Esophagus squamous epithelium (tissue), 5 donors: ENCODE measurements around the gene TOR4A. TPM values are rescaled to one million over a fixed set of nuclear protein-coding genes. Genes with fewer than 3 reads are reported as not detected.

Experiments used
- DNase-seq: peaks from one replicate; lab custom pipeline; 2025; lab: John Stamatoyannopoulos, UW
- H3K27ac ChIP-seq, 4 donors: fragments of 200-600 bp; sonication (generic); one replicate each; pipeline ENCODE4 v1.5.1; 2016 to 2019; ENCODE audit warnings: mild to moderate bottlenecking in 1 of 4
- H3K27me3 ChIP-seq, 4 donors: fragments of 200-600 bp; sonication (generic); 1 replicate in 3 of 4; 2 replicates in 1 of 4; pipeline versions ENCODE4 v1.5.1 to v1.6.0; 2017 to 2021; ENCODE audit warnings: antibody characterized with exemption in 1 of 4
- H3K36me3 ChIP-seq, 3 donors: fragments of 200-600 bp; sonication (generic); one replicate each; pipeline ENCODE4 v1.5.1; 2016 to 2019
- H3K4me1 ChIP-seq, 3 donors: fragments of 200-600 bp; sonication (generic); one replicate each; pipeline ENCODE4 v1.5.1; 2017 to 2019
- H3K4me3 ChIP-seq, 4 donors: fragments of 200-600 bp; sonication (generic); 1 replicate in 3 of 4; 2 replicates in 1 of 4; pipeline ENCODE4 v1.5.1; 2016 to 2019; ENCODE audit warnings: mild to moderate bottlenecking in 2 of 4, moderate library complexity in 1 of 4
- H3K9me3 ChIP-seq, 3 donors: fragments of 200-600 bp; sonication (generic); one replicate each; pipeline ENCODE4 v1.5.1; 2016 to 2019
- CTCF ChIP-seq, 6 experiments: fragments of 450-650 bp in 4 of 6; fragments of 200-600 bp in 2 of 6; sonication (generic) in 2 of 6; IDR thresholded peaks; one replicate each; pipeline ENCODE4 v1.5.1; 2016 to 2019; ENCODE audit warnings: antibody characterized with exemption in 6 of 6, mild to moderate bottlenecking in 4 of 6, moderate library complexity in 4 of 6
- POLR2A ChIP-seq, 4 donors: fragments of 450-650 bp; IDR thresholded peaks; one replicate each; pipeline ENCODE4 v1.6.1; 2017; ENCODE audit warnings: antibody characterized with exemption in 4 of 4, mild to moderate bottlenecking in 4 of 4, moderate library complexity in 3 of 4
- WGBS, 2 donors: methylation state at CpG; one replicate each; pipeline ENCODE4 v1.1.5; 2018; 5-methylcytosine and 5-hydroxymethylcytosine counted together
- intact Hi-C: fragments of 100-400 bp; cut with DNase I; formaldehyde crosslinking; loops from one replicate; pipeline ENCODE4 v1.15.0; 2022
- total RNA-seq, 4 donors: library from RNA; depleted of rRNA; stranded (reverse); fragments of >200 nt; gene quantifications; one replicate each; pipeline ENCODE4 v1.1.0, GENCODE V29; 2016
- donor health status: DM: yes; HTN: yes; CAD: no.

Gene TOR4A
- total RNA-seq, 4 donors from 2014 or later, result 8.8 to 17.5 (median 13.5) TPM

GRCh38 chr9:137268538-137269201 is 8.9 kb upstream of the TOR4A start:
- no peak for DNase-seq
- 57 to 71% methylated on average over 14 to 18 of the region's 19 CpGs for WGBS, 2 donors
- Histone ChIP-seq H3K9me3 (no peaks in the 10 kb centered on the region), H3K27me3 (no peaks in the 10 kb centered on the region), H3K27ac (peak overlapping the region in 3 of 4 donors; percentile 31 to 70 (median 68)), H3K4me1 (peaks cover 0 to 60% (median 15%) of the 10 kb centered on the region in 3 donors), H3K4me3 (peak overlapping the region in 1 of 4 donors; percentile 33), H3K36me3 (peaks cover 33 to 98% (median 38%) of the 10 kb centered on the region in 3 donors)
- intact Hi-C loops, result no loop called here
- TF ChIP-seq POLR2A (IDR thresholded peaks at IDR 0.05) (no peak), CTCF (IDR thresholded peaks at IDR 0.05) (no peak)

- intact Hi-C loops, result no loop called here
- Histone ChIP-seq H3K4me1 (peaks cover 6 to 66% (median 20%) of the 10 kb centered on the region in 3 donors), H3K9me3 (no peaks in the 10 kb centered on the region), H3K36me3 (peaks cover 28 to 92% (median 32%) of the 10 kb centered on the region in 3 donors), H3K27me3 (no peaks in the 10 kb centered on the region), H3K4me3 (peak overlapping the region in 1 of 4 donors; percentile 33), H3K27ac (peak overlapping the region; percentile 31 to 70 (median 50))
- TF ChIP-seq POLR2A (IDR thresholded peaks at IDR 0.05), result peak in 1 of 4 donors; percentile 35
- peak in 1 of 6 experiments; percentile 6 for TF ChIP-seq CTCF (IDR thresholded peaks at IDR 0.05)
- WGBS, 2 donors, result 40 to 50% methylated on average over 14 to 17 of the region's 17 CpGs
- DNase-seq, result no peak
These were observed 8.2 kb upstream of the TOR4A start for GRCh38 chr9:137269231-137269772.

- intact Hi-C loops, result no loop called here
- no peak for DNase-seq
- Histone ChIP-seq H3K27ac (no peak overlapping the region), H3K4me1 (peaks cover 16 to 84% (median 29%) of the 10 kb centered on the region in 3 donors), H3K27me3 (no peaks in the 10 kb centered on the region), H3K36me3 (peaks cover 21 to 74% (median 24%) of the 10 kb centered on the region in 3 donors), H3K9me3 (no peaks in the 10 kb centered on the region), H3K4me3 (no peak overlapping the region)
- TF ChIP-seq POLR2A (IDR thresholded peaks at IDR 0.05) (no peak), CTCF (IDR thresholded peaks at IDR 0.05) (no peak)
- 71 to 79% methylated on average over 14 to 19 of the region's 32 CpGs for WGBS, 2 donors
These were observed 6.4 kb upstream of the TOR4A start for GRCh38 chr9:137270929-137271695.

- intact Hi-C loops, result no loop called here
- WGBS, 2 donors, result 17 to 43% methylated on average over 3 of the region's 3 CpGs
- Histone ChIP-seq H3K4me3 (no peak overlapping the region), H3K27ac (no peak overlapping the region), H3K9me3 (no peaks in the 10 kb centered on the region), H3K4me1 (peaks cover 22 to 90% (median 35%) of the 10 kb centered on the region in 3 donors), H3K36me3 (peaks cover 16 to 68% (median 18%) of the 10 kb centered on the region in 3 donors), H3K27me3 (no peaks in the 10 kb centered on the region)
- DNase-seq, result no peak
- no peak for TF ChIP-seq CTCF (IDR thresholded peaks at IDR 0.05)
- TF ChIP-seq POLR2A (IDR thresholded peaks at IDR 0.05), result no peak
These were observed 5.8 kb upstream of the TOR4A start for GRCh38 chr9:137271696-137272076.
